Endothelial cell of umbilical vein (primary cell): ENCODE measurements around the gene RUNDC3A. TPM values are rescaled to one million over a fixed set of nuclear protein-coding genes. Genes with fewer than 3 reads are reported as not detected.

Experiments used
- BruUV-seq: library from RNA; stranded (reverse); fragments of 400-500 nt; replicated peaks from 2 replicates; lab custom pipeline; 2021; lab: Mats Ljungman, UMichigan
- CTCF ChIA-PET: fragments of 300-600, 350-600 bp; sonication (Branson Sonifier 250); formaldehyde crosslinking; loops from one replicate; lab custom pipeline; 2021; ENCODE audit warnings: antibody characterized with exemption, inconsistent platforms; lab: Charles Lee
- POLR2A ChIA-PET: fragments of 300-600, 350-600 bp; sonication (Branson Sonifier 250); formaldehyde crosslinking; loops from one replicate; lab custom pipeline; 2021; ENCODE audit warnings: antibody characterized with exemption, inconsistent platforms; lab: Charles Lee
- DNase-seq: peaks from one replicate; pipeline ENCODE4 v3.0.0-alpha.2; 2011; ENCODE audit warnings: low read depth, low spot score
- FAIRE-seq: peaks from 2 replicates; lab custom pipeline; 2011; peaks lifted over from hg19 to GRCh38; lab: Jason Lieb, UNC
- H2AFZ ChIP-seq: 2 replicates; pipeline ENCODE4 v1.6.0; 2012; ENCODE audit warnings: low read depth, low read length, control low read depth, inconsistent platforms
- H3K27ac ChIP-seq: 2 replicates; pipeline ENCODE4 v1.5.1; 2011; ENCODE audit warnings: low read depth, mild to moderate bottlenecking, control low read depth, low read length, moderate library complexity; ENCODE audit not compliant: insufficient read depth
- H3K27me3 ChIP-seq, 2 experiments: 2 replicates each; pipeline versions ENCODE4 v1.6.0 to v1.6.1; 2011; ENCODE audit warnings: low read length in 2 of 2, mixed read lengths in 1 of 2; ENCODE audit not compliant: control insufficient read depth in 2 of 2, insufficient read depth in 2 of 2
- H3K36me3 ChIP-seq, 2 experiments: 2 replicates in 1 of 2; 3 replicates in 1 of 2; pipeline ENCODE4 v1.5.1; 2011; ENCODE audit warnings: low read length in 2 of 2, mild to moderate bottlenecking in 1 of 2, moderate library complexity in 1 of 2; ENCODE audit not compliant: control insufficient read depth in 2 of 2, insufficient read depth in 2 of 2; ENCODE audit errors: extremely low read depth in 1 of 2
- H3K4me1 ChIP-seq: 3 replicates; pipeline ENCODE4 v1.5.1; 2011; ENCODE audit warnings: mild to moderate bottlenecking, low read length; ENCODE audit not compliant: control insufficient read depth, insufficient read depth; ENCODE audit errors: extremely low read depth
- H3K4me2 ChIP-seq: 2 replicates; pipeline ENCODE4 v1.6.1; 2011; ENCODE audit warnings: low read length, control low read depth, mixed read lengths; ENCODE audit not compliant: insufficient read depth
- H3K4me3 ChIP-seq, 3 experiments: fragments of 200-600 bp in 1 of 3; sonication (generic), shearing (Covaris generic) in 1 of 3; replicated peaks in 1 of 3; 2 replicates each; pipeline ENCODE4 v1.5.1; 2011 to 2016; ENCODE audit warnings: control low read depth in 3 of 3, low read length in 3 of 3, mild to moderate bottlenecking in 2 of 3, inconsistent platforms in 1 of 3, low read depth in 1 of 3, moderate library complexity in 1 of 3; ENCODE audit not compliant: insufficient read depth in 1 of 3
- H3K79me2 ChIP-seq: 2 replicates; pipeline ENCODE4 v1.6.0; 2012; ENCODE audit warnings: low read length, inconsistent platforms; ENCODE audit not compliant: control insufficient read depth, insufficient read depth
- H3K9ac ChIP-seq: replicated peaks from 2 replicates; pipeline ENCODE3; 2011; ENCODE audit warnings: low read length, control low read depth; ENCODE audit not compliant: insufficient read depth; ENCODE audit errors: extremely low read depth
- H3K9me1 ChIP-seq: replicated peaks from 3 replicates; pipeline ENCODE4 v1.6.0; 2011; ENCODE audit warnings: mild to moderate bottlenecking, low read length; ENCODE audit not compliant: control insufficient read depth, insufficient read depth; ENCODE audit errors: extremely low read depth
- H3K9me3 ChIP-seq: replicated peaks from 2 replicates; pipeline ENCODE4 v1.5.1; 2012; ENCODE audit warnings: low read length, inconsistent platforms; ENCODE audit not compliant: control insufficient read depth, insufficient read depth
- H4K20me1 ChIP-seq: replicated peaks from 2 replicates; pipeline ENCODE3; 2011; ENCODE audit warnings: mild to moderate bottlenecking, low read length; ENCODE audit not compliant: control insufficient read depth, insufficient read depth; ENCODE audit errors: extremely low read depth
- CTCF ChIP-seq, 2 donors: IDR thresholded peaks; 1 replicate in 1 of 2; 2 replicates in 1 of 2; pipeline ENCODE4 v1.5.1; 2011; ENCODE audit warnings: low read length in 2 of 2, mild to moderate bottlenecking in 2 of 2, moderate library complexity in 2 of 2, control low read depth in 1 of 2, inconsistent platforms in 1 of 2, low read depth in 1 of 2; ENCODE audit not compliant: insufficient read depth in 1 of 2; ENCODE audit errors: extremely low read depth in 1 of 2
- EZH2 ChIP-seq: IDR thresholded peaks from 2 replicates; pipeline ENCODE4 v1.6.1; 2012; ENCODE audit warnings: borderline replicate concordance, low read depth, mild to moderate bottlenecking, moderate library complexity, low read length, inconsistent platforms; ENCODE audit not compliant: severe bottlenecking
- FOS ChIP-seq: IDR thresholded peaks from 2 replicates; pipeline ENCODE4 v1.6.1; 2011; ENCODE audit warnings: mild to moderate bottlenecking, low read length, moderate library complexity, borderline replicate concordance; ENCODE audit not compliant: insufficient read depth
- GATA2 ChIP-seq: IDR thresholded peaks from 2 replicates; pipeline ENCODE4 v1.7.0; 2011; ENCODE audit warnings: low read depth, mild to moderate bottlenecking, moderate library complexity, mixed read lengths, low read length; ENCODE audit not compliant: insufficient read length, insufficient read depth
- JUN ChIP-seq: IDR thresholded peaks from 2 replicates; pipeline ENCODE4 v1.6.1; 2011; ENCODE audit warnings: borderline replicate concordance, low read depth; ENCODE audit not compliant: insufficient read length, insufficient read depth
- MAX ChIP-seq: IDR thresholded peaks from 2 replicates; pipeline ENCODE4 v1.6.1; 2011; ENCODE audit not compliant: insufficient read depth, insufficient read length
- MYC ChIP-seq: IDR thresholded peaks from one replicate; pipeline ENCODE4 v1.6.1; 2011; ENCODE audit warnings: mild to moderate bottlenecking, low read depth, low read length
- POLR2A ChIP-seq: IDR thresholded peaks from 2 replicates; pipeline ENCODE4 v1.6.1; 2012; ENCODE audit warnings: low read depth, mild to moderate bottlenecking, control low read depth, low read length
- POLR2AphosphoS5 ChIP-seq: IDR thresholded peaks from 2 replicates; pipeline ENCODE4 v1.6.1; 2012; ENCODE audit warnings: low read depth, mild to moderate bottlenecking, control low read depth, low read length, moderate library complexity; ENCODE audit not compliant: insufficient read depth
- dilution Hi-C: fragments of 300-500 bp; cut with MboI; formaldehyde crosslinking; loops from one replicate; pipeline ENCODE4 v1.15.0; 2019; ENCODE audit warnings: low sequenced_read_pairs; ENCODE audit not compliant: extremely low pct_ligation_motif_present
- intact Hi-C: fragments of 100-400 bp; cut with micrococcal nuclease; formaldehyde crosslinking; loops from one replicate; pipeline ENCODE4 v1.10.0; 2022
- polyA plus RNA-seq, 4 experiments: library from polyadenylated mRNA; depleted of rRNA in 3 of 4; stranded (reverse) in 3 of 4; unstranded in 1 of 4; fragments of >200 nt; gene quantifications; 2 replicates each; pipeline versions ENCODE4 v1.2.1 to v1.2.3, GENCODE V29; 2011 to 2012; ENCODE audit warnings: missing spikeins in 1 of 4
- total RNA-seq: library from RNA; stranded (reverse); gene quantifications from 2 replicates; pipeline ENCODE4 v1.2.3, GENCODE V29; 2021

Gene RUNDC3A
- total and polyA plus RNA-seq, 2 donors (not counting 3 experiments of a cell fraction or from before 2014, with no cell fraction given) = 0.12 TPM; not detected in 1

- Histone ChIP-seq H3K4me2 (no peak overlapping the region), H3K79me2 (peaks cover 2% of the 10 kb centered on the region), H3K27me3 (no peaks in the 10 kb centered on the region), H3K9me1 (no peaks in the 10 kb centered on the region), H3K9ac (no peak overlapping the region), H3K9me3 (no peaks in the 10 kb centered on the region), H3K4me3 (no peak overlapping the region), H3K36me3 (peaks cover 6 to 41% of the 10 kb centered on the region in 2 experiments), H2AFZ (no peak overlapping the region), H3K4me1 (no peaks in the 10 kb centered on the region), H3K27ac (no peak overlapping the region), H4K20me1 (no peaks in the 10 kb centered on the region)
- FAIRE-seq (peak; percentile 78), DNase-seq (no peak)
- dilution Hi-C loops = no loop called here
- TF ChIP-seq CTCF (IDR thresholded peaks at IDR 0.05; ENCODE audit: extremely low read depth in 1 of 2, insufficient read depth in 1 of 2, low read depth in 1 of 2, low read length in 2 of 2) (no peak), MYC (no peak), JUN (no peak), FOS (peak; percentile 44), MAX (peak; percentile 62), POLR2A (no peak), EZH2 (no peak), POLR2AphosphoS5 (no peak), GATA2 (no peak)
- no TSS peak for BruUV-seq
- intact Hi-C loops = no loop called here
- POLR2A ChIA-PET = no interaction called here
- CTCF ChIA-PET = interaction anchor here (0.7 to 2.5 kb wide), 5 partner anchors 13 to 144 kb away, joined by 3 to 17 read pairs (median 5); partner anchors contain the start of gene FAM171A2
These were observed 40.0 kb downstream of the RUNDC3A start for GRCh38 chr17:44348234-44348987.
